H1 (cell line): Measurements from ENCODE around the gene SLX4IP. TPM values are rescaled to one million over a fixed set of nuclear protein-coding genes. Genes with fewer than 3 reads are reported as not detected.

Source experiments
- FOSL1 ChIP-seq: IDR thresholded peaks from 2 replicates; pipeline ENCODE4 v1.6.1; 2011; ENCODE audit warnings: mild to moderate bottlenecking, low read depth, low read length, moderate library complexity; ENCODE audit not compliant: insufficient read depth
- polyA plus RNA-seq, 7 experiments: library from polyadenylated mRNA; depleted of rRNA in 3 of 7; stranded (reverse) in 5 of 7; unstranded in 2 of 7; fragments of >200 nt in 5 of 7; fragments of 200-250 nt in 2 of 7; gene quantifications; 1 replicate in 5 of 7; 2 replicates in 1 of 7; 4 replicates in 1 of 7; pipeline versions ENCODE4 v1.2.1 to v1.2.3, GENCODE V29; 2011 to 2013; ENCODE audit warnings: missing spikeins in 2 of 7, mixed read lengths in 2 of 7
- total RNA-seq: library from RNA; stranded (reverse); fragmentation: NEBNext Ultra II Directional; extraction: Animal tissue kit (Norgen Biotek cat#: 25700); gene quantifications from 2 replicates; pipeline ENCODE4 v1.2.1, GENCODE V29; 2021

SLX4IP gene
- total and polyA plus RNA-seq, 2 of the 8 experiments (the other 6 are each of a cell fraction or from before 2014, with no cell fraction given), result 2.4 to 8.7 TPM

GRCh38 chr20:10559266-10559665 is 124.2 kb downstream of the SLX4IP start (continued):
- no peak for TF ChIP-seq FOSL1
